ENCODE results near the gene PCNT. TPM values are rescaled to one million over a fixed set of nuclear protein-coding genes. Genes with fewer than 3 reads are reported as not detected.
"Not testable (repeated sequence)": the region's sequence is repeated elsewhere in the genome, so short reads cannot be mapped to it uniquely, and the experiment has no call there.

Gene PCNT
- total RNA-seq, 2 experiments from 2014 or later = 50.0 to 53.1 TPM

DNA sequence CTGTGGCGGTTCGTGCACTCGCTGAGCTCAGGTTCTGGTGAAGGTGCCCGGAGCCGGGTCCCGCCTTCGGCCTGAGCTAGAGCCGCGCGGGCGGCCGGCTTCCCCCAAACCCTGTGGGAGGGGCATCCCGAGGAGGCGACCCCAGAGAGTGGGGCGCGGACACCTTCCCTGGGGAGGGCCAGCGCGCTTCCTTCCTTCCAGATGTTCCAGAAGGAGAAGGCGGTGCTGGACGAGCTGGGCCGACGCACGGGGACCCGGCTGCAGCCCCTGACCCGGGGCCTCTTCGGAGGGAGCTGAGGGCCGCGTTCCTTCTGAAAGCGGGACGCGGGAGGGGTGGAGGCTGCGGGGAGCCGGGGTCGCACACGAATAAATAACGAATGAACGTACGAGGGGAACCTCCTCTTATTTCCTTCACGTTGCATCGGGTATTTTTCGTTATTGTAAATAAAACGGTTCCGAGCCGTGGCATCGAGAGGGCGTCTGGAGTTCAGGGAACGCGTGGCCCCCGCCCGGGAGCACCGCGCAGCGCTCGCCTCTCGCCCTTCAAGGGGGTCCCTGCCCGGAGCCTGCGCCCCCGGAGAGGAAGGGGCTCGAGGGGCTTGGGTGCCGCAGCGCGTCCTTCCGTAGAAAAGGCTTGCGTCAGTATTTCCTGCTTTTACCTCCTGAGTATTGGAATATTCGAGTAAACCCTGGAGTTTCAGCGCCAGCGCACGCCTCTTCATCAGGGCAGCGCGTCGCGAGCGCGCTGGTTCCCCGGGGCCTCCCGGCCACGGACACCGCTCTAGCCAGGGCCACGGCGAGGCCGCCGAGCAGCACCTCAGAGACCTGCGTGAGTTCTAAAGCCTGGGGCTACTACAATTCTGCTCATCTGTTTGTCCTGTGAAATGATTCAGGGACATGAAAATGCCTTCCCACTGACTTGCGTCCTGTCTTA lies 26.4 kb upstream of the PCNT start:
- CTCF ChIA-PET = interaction anchor here (1.6 kb wide), 1 partner anchor 124 kb away, joined by 3 read pairs; no protein-coding TSS in a partner anchor
- POLR2A ChIA-PET = interaction anchor here (0.5 kb wide), 1 partner anchor 23 kb away, joined by 5 read pairs; no protein-coding TSS in a partner anchor

DNA sequence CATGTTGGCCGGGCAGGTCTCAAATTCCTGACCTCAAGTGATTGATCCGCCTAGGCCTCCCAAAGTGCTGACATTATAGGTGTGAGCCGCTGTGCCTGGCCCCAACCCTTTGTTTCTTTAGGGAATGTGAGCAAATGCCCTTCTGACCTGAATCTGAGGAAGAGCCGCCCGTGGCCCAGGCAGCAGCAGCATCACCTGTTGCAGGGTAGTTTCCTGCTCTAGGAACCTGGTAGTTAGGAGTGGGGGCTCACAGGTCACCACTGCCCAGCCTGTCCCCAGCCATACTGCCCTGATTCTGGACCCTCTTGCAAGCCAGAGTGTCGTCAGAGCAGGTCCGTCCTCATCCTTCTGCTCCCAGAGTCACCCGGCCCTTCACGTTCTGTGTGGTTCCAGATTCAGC lies 24.8 kb upstream of the PCNT start:
- ChIA-PET CTCF (interaction anchor here (1.0 kb wide), 1 partner anchor 26 kb away, joined by 3 read pairs; no protein-coding TSS in a partner anchor), POLR2A (no interaction called here)

DNA sequence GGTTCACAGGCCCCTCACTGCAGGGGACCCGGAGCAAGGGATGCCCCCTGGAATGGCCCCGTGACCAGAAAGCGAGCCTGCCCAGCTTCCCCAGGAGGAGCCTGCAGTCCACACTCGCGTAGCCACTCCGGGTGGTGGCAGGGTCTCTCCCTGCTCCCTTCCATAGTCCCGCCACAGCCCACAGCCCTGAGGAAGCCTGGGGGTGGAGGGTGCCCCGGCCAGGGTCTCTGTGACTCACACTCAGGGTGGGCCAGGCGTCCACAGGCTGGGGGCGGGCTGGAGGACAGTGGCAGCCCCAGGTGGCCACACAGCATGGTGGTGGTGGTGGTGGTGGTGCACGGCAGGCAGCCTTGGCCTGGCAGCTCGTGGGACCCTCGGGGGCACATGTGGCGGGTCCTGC lies 22.2 kb upstream of the PCNT start:
- POLR2A ChIA-PET = no interaction called here

DNA sequence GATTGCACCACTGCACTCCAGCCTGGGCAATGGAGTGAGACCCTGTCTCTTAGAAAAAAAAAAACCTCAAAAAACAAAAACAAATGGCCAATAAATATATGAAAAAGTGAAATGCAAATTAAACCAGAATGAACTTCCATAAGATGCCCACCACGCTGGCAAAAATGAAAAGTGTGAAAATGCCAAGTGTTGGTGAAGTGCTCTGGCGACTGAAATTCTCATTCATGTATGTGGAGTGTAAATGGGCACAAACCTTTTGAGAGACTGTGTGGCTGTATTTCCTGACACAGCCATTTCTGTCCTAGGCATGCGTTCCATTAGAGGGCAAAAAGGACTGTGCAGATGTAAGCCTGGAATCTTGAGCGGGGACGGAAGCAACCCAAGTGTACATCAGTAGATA lies 19.5 kb upstream of the PCNT start:
- ChIA-PET CTCF (interaction anchor here (0.7 kb wide), 1 partner anchor 152 kb away, joined by 3 read pairs; no protein-coding TSS in a partner anchor), POLR2A (no interaction called here)

More for the DNA sequence above, 22.2 kb upstream of the PCNT start:
- CTCF ChIA-PET = no interaction called here

DNA sequence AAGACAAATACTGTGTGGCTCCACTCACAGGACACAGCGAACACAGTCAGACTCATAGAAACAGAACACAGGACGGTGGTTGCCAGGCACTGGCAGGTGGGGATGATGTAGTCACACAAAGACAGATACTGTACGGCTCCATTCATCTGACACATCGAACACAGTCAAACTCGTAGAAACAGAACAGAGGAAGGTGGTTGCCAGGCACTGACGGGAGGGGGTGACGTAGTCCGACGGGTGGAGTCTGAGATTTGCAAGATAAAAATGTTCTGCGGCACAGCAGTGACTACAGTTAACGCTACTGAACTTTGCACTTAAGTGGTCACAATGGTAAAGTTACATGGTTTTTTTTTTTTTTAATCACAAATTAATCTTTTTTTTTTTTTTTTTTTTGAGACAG lies 19.0 kb upstream of the PCNT start:
- POLR2A ChIA-PET = interaction anchor here (0.6 kb wide), 1 partner anchor 10 kb away, joined by 9 read pairs; no protein-coding TSS in a partner anchor
- CTCF ChIA-PET = no interaction called here

DNA sequence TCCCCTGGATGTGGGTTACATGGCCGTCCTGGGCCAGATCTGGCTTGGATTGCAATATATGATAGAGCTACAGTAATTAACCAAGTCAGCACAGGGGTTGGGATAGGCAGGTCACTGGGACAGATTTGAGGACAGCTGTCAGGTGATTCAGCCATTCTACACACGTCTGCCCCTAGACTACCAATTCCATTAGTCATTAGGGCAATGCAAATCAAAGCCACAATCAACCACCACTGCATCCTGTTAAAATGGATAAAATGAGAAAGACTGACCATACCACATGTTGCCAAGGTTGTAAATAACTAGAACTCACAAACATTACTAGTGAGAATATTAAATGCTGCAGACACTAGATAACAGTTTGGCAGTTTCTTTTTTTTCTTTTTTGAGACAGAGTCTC lies 16.3 kb upstream of the PCNT start:
- ChIA-PET POLR2A (no interaction called here), CTCF (interaction anchor here (1.0 kb wide), 1 partner anchor 15 kb away, joined by 3 read pairs; no protein-coding TSS in a partner anchor)

DNA sequence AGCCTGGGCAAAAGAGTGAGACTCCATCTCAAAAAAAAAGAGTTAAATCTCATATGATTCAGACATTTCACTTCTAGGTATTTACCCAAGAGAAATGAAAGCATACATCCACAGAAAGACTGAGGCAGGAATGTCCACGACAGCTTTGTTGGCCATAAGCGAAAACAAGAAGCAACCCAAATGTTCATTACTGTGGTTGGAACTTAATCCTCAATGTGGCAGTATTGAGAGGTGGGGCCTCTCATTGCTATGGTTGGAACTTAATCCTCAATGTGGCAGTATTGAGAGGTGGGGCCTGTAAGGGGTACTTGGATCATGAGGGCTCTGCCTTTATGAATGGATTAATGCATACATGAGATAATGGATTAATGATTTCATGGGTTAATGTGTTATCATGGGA lies 15.5 kb upstream of the PCNT start:
- CTCF ChIA-PET = interaction anchor here (1.0 kb wide), 1 partner anchor 14 kb away, joined by 3 read pairs; no protein-coding TSS in a partner anchor

DNA sequence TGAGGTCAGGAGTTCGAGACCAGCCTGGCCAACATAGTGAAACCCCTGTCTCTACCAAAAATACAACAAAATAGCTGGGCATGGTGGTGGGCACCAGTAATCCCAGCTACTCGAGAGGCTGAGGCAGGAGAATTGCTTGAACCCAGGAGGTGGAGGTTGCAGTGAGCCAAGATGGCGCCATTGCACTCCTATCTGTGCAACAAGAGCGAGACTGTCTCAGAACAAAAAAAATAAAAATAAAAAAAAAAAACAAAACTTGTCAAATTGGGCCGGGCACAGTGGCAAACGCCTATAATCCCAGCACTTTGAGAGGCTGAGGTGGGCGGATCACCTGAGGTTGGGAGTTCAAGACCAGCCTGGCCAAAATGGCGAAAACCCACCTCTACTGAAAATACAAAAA lies 13.7 kb upstream of the PCNT start:
- POLR2A ChIA-PET = not testable (repeated sequence)
- CTCF ChIA-PET = interaction anchor here (0.6 kb wide), 1 partner anchor 1427 kb away, joined by 4 read pairs; no protein-coding TSS in a partner anchor

More for the DNA sequence above, 15.5 kb upstream of the PCNT start:
- POLR2A ChIA-PET = no interaction called here

GRCh38 chr21:46311568-46311967 lies 12.4 kb upstream of the PCNT start:
- POLR2A ChIA-PET = interaction anchor here (1.0 kb wide), 1 partner anchor 11 kb away, joined by 4 read pairs; no protein-coding TSS in a partner anchor
- CTCF ChIA-PET = no interaction called here

GRCh38 chr21:46312949-46313348 lies 11.0 kb upstream of the PCNT start:
- POLR2A ChIA-PET = no interaction called here
- CTCF ChIA-PET = no interaction called here

GRCh38 chr21:46314441-46315020 lies 9.4 kb upstream of the PCNT start:
- ChIA-PET CTCF (no interaction called here), POLR2A (no interaction called here)

DNA sequence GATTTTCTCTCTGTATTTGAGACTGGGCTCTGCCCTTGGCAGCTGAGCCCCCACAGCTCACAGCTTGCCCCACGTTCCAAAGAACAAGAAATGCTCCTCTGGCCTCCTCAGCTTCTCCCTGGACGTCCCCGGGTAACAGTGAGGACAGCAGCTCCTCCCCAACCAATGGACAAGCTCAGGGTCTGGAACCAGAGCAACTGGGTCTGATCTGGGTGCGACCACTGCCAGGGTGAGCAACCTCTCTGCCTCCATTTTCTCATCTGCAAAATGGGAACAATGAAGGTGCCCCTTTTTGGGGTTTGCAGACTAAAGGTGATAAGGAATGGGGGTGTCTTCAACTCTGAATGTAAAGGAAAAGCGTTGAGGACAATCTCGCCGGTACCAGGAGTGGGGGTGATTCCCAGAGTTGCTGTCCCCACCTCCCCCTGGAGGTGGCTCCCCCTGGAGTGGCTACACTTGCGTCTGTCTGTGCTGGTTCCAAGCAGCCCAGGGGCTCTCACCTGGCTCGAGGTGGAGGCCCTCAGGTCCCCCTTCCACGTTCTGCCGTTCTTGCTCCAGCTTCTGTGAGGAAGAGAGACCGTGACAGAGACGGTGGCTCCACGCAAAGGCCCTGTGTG lies 7.1 kb upstream of the PCNT start:
- ChIA-PET POLR2A (no interaction called here), CTCF (no interaction called here)

DNA sequence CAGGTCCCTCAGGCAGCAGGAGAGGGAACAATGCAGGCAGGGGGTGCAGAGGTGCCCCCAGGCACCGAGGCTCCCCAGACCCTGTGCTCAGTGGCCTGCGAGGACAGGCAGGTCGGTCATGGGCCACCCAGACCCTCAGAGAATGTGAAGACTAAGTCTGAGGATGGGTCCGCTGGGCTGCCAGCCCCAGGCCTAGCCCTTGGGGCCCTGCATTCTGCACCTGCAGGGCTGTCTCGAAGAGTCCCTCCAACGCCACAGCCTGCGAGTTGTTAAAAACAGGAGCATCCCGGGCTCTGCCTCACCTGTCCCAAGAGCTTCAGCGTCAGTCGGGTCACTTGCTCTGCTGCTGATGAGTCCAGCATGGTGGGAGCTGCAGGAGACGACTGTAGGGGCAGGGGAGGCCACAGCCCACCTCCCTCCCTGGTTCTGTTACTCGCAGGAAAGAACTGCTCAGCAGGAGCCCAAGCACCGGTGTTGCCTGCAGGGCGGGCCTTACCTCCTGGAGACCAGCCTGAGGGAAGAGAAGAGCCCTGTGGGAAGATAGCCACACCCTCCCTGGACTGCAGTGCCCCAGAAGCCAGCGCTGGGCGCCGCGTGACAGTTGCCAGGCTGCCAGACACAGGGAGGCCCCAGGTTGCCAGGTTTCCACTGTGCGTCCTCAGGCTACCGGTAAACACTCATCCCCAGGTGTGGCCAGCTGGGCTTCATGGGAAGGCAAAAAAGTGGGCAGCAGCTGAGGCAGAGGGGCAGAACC lies 6.1 kb upstream of the PCNT start:
- ChIA-PET POLR2A (no interaction called here), CTCF (no interaction called here)

DNA sequence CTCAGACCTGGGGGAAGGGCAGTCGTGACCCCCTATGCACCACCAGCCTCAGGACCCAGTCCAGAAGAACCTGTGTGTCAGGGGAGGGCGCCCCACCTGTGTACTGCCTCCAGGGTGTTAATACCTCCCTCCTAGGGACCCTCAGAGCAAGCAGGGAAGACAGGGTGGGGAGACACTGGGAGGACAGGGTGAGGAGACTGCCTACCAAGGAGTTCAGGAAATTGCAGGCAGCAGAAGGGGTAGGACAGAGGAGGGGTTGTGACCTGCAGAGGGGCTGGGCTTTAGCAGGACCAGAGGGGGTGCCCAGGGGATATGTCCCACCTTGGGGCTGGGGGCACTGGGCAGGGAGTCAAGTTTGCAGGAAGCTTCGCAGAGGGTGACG lies 5.5 kb upstream of the PCNT start:
- ChIA-PET POLR2A (no interaction called here), CTCF (no interaction called here)

GRCh38 chr21:46319186-46319585 lies 4.8 kb upstream of the PCNT start:
- ChIA-PET POLR2A (no interaction called here), CTCF (interaction anchor here (1.2 kb wide), 1 partner anchor 23 kb away, joined by 3 read pairs; no protein-coding TSS in a partner anchor)

DNA sequence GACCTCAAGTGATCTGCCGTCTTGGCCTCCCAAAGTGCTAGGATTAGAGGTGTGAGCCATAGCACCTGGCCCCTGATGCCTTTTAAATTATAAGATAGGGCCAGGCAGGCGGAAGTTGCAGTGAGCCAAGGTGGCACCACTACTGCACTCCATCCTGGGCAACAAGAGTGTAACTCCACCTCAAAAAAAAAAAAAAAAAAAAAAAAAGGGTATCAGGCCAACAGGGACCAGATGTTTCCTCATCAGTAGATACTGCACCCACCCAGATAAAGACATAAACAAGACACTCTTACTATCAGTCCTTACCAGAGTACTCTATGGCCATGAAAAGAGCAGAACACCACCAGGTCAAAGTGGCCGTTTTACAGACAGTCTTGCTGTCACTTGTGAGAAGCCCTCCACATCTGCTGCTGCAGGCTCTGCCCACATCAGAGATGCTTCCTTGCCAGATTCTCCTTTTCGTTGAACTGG lies 3.6 kb upstream of the PCNT start:
- POLR2A ChIA-PET = no interaction called here
- CTCF ChIA-PET = interaction anchor here (1.2 kb wide), 1 partner anchor 24 kb away, joined by 3 read pairs; no protein-coding TSS in a partner anchor

- ChIA-PET CTCF (interaction anchor here (0.9 to 1.1 kb wide), 3 partner anchors 15 to 350 kb away, joined by 3 read pairs; no protein-coding TSS in a partner anchor), POLR2A (interaction anchor here (0.6 to 0.7 kb wide), 2 partner anchors 12 to 136 kb away, joined by 3 to 4 read pairs; partner anchors contain the start of gene DIP2A)
Observed at GRCh38 chr21:46322351-46323226, 1.4 kb upstream of the PCNT start.

DNA sequence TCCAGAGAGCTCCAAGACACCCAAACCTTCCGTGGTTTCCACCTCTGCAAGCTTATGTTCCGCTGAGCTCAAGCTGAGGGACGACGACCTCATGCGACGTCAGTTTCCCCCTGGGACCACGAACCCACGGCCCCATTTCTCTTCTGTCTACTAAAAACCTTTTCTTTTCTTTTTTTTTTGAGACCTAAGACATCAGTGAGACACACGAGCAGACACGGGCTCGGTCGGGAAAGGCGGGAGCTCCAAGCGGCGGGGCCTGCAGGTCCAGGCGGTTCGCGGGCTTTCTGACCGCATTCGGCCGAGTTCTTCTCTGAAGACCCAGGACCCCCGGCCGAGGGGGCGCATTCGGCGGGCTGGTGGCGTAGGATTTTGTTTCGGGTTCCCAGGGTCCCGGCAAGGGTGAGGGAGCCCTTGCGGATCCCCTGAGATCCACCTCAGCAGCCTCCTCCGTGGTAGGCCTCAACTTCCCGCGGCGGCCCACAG lies 688 bp upstream of the PCNT start:
- POLR2A ChIA-PET = interaction anchor here (0.7 kb wide), 1 partner anchor 12 kb away, joined by 4 read pairs; no protein-coding TSS in a partner anchor
- CTCF ChIA-PET = interaction anchor here (1.1 kb wide), 2 partner anchors 15 to 351 kb away, joined by 3 read pairs; no protein-coding TSS in a partner anchor
